ENCODE data around the gene CREG2. TPM values are rescaled to one million over a fixed set of nuclear protein-coding genes. Genes with fewer than 3 reads are reported as not detected.

The CREG2 gene
- polyA plus RNA-seq, 1 donor from 2014 or later, result 1.2 TPM

- H3K4me3 ChIP-seq (ENCODE audit: low read length), result no peak overlapping the region
- no peak overlapping the region for H2AFZ ChIP-seq (ENCODE audit: low read depth, low read length)
- TF ChIP-seq CTCF (IDR thresholded peaks at IDR 0.05; ENCODE audit: poor library complexity, severe bottlenecking), result no peak
- TF ChIP-seq TAF1 (IDR thresholded peaks at IDR 0.05; ENCODE audit: low read depth), result no peak
- no peak for TF ChIP-seq SMC3 (conservative IDR thresholded peaks at IDR 0.05; ENCODE audit: poor library complexity)
- no peak for TF ChIP-seq EZH2 (IDR thresholded peaks at IDR 0.05; ENCODE audit: borderline replicate concordance, insufficient read depth, low read length, poor library complexity, severe bottlenecking)
- no peak for TF ChIP-seq EP300 (conservative IDR thresholded peaks at IDR 0.05; ENCODE audit: poor library complexity, severe bottlenecking)
- TF ChIP-seq REST (IDR thresholded peaks at IDR 0.05; ENCODE audit: borderline replicate concordance), result no peak
- TF ChIP-seq POLR2AphosphoS5 (IDR thresholded peaks at IDR 0.05), result no peak
- no peak for TF ChIP-seq MXI1 (conservative IDR thresholded peaks at IDR 0.05; ENCODE audit: poor library complexity, severe bottlenecking)
- no peak for TF ChIP-seq RAD21 (conservative IDR thresholded peaks at IDR 0.05)
- H3K79me2 ChIP-seq (replicated peaks; ENCODE audit: insufficient read depth, low read length), result peaks cover 13% of the 10 kb centered on the region
- H3K9ac ChIP-seq (ENCODE audit: low read length), result no peak overlapping the region
- H3K9me3 ChIP-seq (ENCODE audit: low read length), result no peaks in the 10 kb centered on the region
- H3F3A ChIP-seq (ENCODE audit: insufficient read depth, low read length, poor library complexity, severe bottlenecking), result no peaks in the 10 kb centered on the region
- no peak overlapping the region for H3K27ac ChIP-seq (ENCODE audit: low read length)
- no peaks in the 10 kb centered on the region for H3K27me3 ChIP-seq (ENCODE audit: insufficient read depth, low read depth, low read length)
- H4K20me1 ChIP-seq (ENCODE audit: insufficient read depth), result no peaks in the 10 kb centered on the region
- H3K9me2 ChIP-seq (ENCODE audit: insufficient read depth, low read length), result no peaks in the 10 kb centered on the region
- H3K4me2 ChIP-seq (ENCODE audit: low read length), result no peak overlapping the region
- no peaks in the 10 kb centered on the region for H3K36me3 ChIP-seq (ENCODE audit: insufficient read depth, low read length)
Observed at GRCh38 chr2:101311696-101312017, 75.6 kb downstream of the CREG2 start.

- Histone ChIP-seq H3F3A (ENCODE audit: insufficient read depth, low read length, poor library complexity, severe bottlenecking) (no peaks in the 10 kb centered on the region), H3K9ac (ENCODE audit: low read length) (no peak overlapping the region), H3K79me2 (replicated peaks; ENCODE audit: insufficient read depth, low read length) (peaks cover 16% of the 10 kb centered on the region), H2AFZ (ENCODE audit: low read depth, low read length) (no peak overlapping the region), H3K27me3 (ENCODE audit: insufficient read depth, low read depth, low read length) (no peaks in the 10 kb centered on the region), H4K20me1 (ENCODE audit: insufficient read depth) (no peaks in the 10 kb centered on the region), H3K4me3 (ENCODE audit: low read length) (no peak overlapping the region), H3K36me3 (ENCODE audit: insufficient read depth, low read length) (no peaks in the 10 kb centered on the region), H3K4me2 (ENCODE audit: low read length) (no peak overlapping the region), H3K9me3 (ENCODE audit: low read length) (no peaks in the 10 kb centered on the region), H3K9me2 (ENCODE audit: insufficient read depth, low read length) (no peaks in the 10 kb centered on the region), H3K27ac (ENCODE audit: low read length) (no peak overlapping the region)
- TF ChIP-seq POLR2AphosphoS5 (IDR thresholded peaks at IDR 0.05) (no peak), RAD21 (conservative IDR thresholded peaks at IDR 0.05) (no peak), MXI1 (conservative IDR thresholded peaks at IDR 0.05; ENCODE audit: poor library complexity, severe bottlenecking) (no peak), REST (IDR thresholded peaks at IDR 0.05; ENCODE audit: borderline replicate concordance) (no peak), TAF1 (IDR thresholded peaks at IDR 0.05; ENCODE audit: low read depth) (no peak), EP300 (conservative IDR thresholded peaks at IDR 0.05; ENCODE audit: poor library complexity, severe bottlenecking) (no peak), CTCF (IDR thresholded peaks at IDR 0.05; ENCODE audit: poor library complexity, severe bottlenecking) (no peak), EZH2 (IDR thresholded peaks at IDR 0.05; ENCODE audit: borderline replicate concordance, insufficient read depth, low read length, poor library complexity, severe bottlenecking) (no peak), SMC3 (conservative IDR thresholded peaks at IDR 0.05; ENCODE audit: poor library complexity) (no peak)
Observed at GRCh38 chr2:101310834-101311695, 76.2 kb downstream of the CREG2 start.

Data from neural cell (in vitro differentiated cells).